ENCODE results near the gene SLIT3.

SLIT3 gene

GRCh38 chr5:168772316-168772961 lies 528.5 kb downstream of the SLIT3 start:
- no peak for DNase-seq (ENCODE audit: low read depth, low spot score)

- no peak for DNase-seq (ENCODE audit: low read depth, low spot score)
Measured at GRCh38 chr5:168771678-168772077, 529.3 kb downstream of the SLIT3 start.

- DNase-seq (ENCODE audit: low read depth, low spot score), result no peak
Measured at GRCh38 chr5:168770996-168771395, 529.9 kb downstream of the SLIT3 start.

GRCh38 chr5:168770036-168770498 lies 530.9 kb downstream of the SLIT3 start:
- no peak for DNase-seq (ENCODE audit: low read depth, low spot score)

GRCh38 chr5:168768172-168768571 lies 532.8 kb downstream of the SLIT3 start:
- DNase-seq (ENCODE audit: low read depth, low spot score), result no peak

- no peak for DNase-seq (ENCODE audit: low read depth, low spot score)
Measured at GRCh38 chr5:168766426-168766700, 534.6 kb downstream of the SLIT3 start.

- no peak for DNase-seq (ENCODE audit: low read depth, low spot score)
Measured at GRCh38 chr5:168765551-168766425, 535.2 kb downstream of the SLIT3 start.

GRCh38 chr5:168765086-168765550 lies 535.8 kb downstream of the SLIT3 start:
- DNase-seq (ENCODE audit: low read depth, low spot score), result no peak

- DNase-seq (ENCODE audit: low read depth, low spot score), result no peak
Measured at GRCh38 chr5:168756453-168757391, 544.2 kb downstream of the SLIT3 start.

GRCh38 chr5:168755548-168756093 lies 545.3 kb downstream of the SLIT3 start:
- DNase-seq (ENCODE audit: low read depth, low spot score), result no peak

GRCh38 chr5:168753691-168754254 lies 547.2 kb downstream of the SLIT3 start:
- no peak for DNase-seq (ENCODE audit: low read depth, low spot score)

GRCh38 chr5:168752416-168753190 lies 548.3 kb downstream of the SLIT3 start:
- DNase-seq (ENCODE audit: low read depth, low spot score), result no peak

GRCh38 chr5:168752012-168752411 lies 548.9 kb downstream of the SLIT3 start:
- DNase-seq (ENCODE audit: low read depth, low spot score), result no peak

GRCh38 chr5:168750926-168751325 lies 550.0 kb downstream of the SLIT3 start:
- DNase-seq (ENCODE audit: low read depth, low spot score), result no peak

GRCh38 chr5:168749391-168750100 lies 551.4 kb downstream of the SLIT3 start:
- DNase-seq (ENCODE audit: low read depth, low spot score), result no peak

- DNase-seq (ENCODE audit: low read depth, low spot score), result no peak
Measured at GRCh38 chr5:168747987-168748777, 552.8 kb downstream of the SLIT3 start.

- DNase-seq (ENCODE audit: low read depth, low spot score), result no peak
Measured at GRCh38 chr5:168746893-168747640, 553.9 kb downstream of the SLIT3 start.

All from smooth muscle cell of the brain vasculature (primary cell).